Measurements from ENCODE around the gene PCED1A. TPM values are rescaled to one million over a fixed set of nuclear protein-coding genes. Genes with fewer than 3 reads are reported as not detected.

The PCED1A gene
- total RNA-seq, 2 experiments from 2014 or later: 44.6 to 44.8 TPM

DNA sequence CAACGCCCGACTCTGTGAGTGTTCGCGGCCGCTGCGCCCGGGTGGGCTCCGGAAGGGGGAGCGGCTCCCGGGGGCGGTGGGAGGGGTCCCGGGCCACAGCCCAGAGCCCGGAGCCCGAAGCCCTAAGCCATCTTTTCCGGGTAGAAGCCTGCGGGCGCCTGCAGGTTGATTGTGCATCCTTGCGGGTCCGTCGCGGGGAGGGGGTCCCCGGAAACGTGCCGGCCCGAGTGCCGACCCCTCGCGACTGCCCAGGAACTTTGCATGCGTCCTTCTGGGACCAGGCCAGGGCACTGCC, 33.2 kb upstream of the PCED1A start:
- peaks cover 49% of the 10 kb centered on the region for H3K4me1 Mint-ChIP-seq (ENCODE audit: low read depth)

DNA sequence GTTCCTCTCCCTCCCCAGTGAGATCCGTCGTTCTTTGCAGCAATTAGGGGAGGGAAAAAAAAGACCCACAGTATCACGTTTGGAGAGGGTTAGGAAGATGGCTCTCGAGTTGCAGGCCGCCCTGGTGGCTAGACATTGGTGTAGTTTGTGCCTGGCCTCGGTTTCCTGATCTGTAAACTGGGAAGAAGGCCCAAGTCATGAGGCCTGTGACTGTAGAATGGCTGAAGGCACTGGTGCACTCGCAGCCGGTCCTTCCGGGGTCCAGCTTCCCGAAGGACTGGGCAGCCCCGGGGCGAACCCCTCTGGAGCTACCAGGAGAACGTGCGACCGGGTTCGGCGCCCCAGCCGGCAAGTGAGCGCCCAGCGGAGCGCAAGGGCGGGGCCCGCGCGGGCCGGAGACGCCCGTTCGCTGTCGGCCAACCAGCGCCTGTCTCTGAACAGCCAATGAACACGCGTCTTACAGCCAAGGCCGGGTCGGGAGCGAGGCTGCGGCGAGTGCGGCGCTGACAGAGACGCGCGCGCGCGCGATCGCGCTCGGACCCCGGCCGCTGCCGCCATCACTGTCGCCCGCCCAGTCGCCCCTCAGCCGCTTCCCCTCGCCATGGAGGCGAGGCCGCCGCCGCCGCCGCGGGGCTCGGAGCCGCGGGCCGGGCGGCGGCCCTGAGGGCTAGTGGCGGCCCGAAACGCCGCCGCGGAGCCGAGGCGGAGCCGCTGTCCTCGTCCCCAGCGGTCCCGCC, 32.7 kb upstream of the PCED1A start, which contains the start of gene PTPRA:
PTPRA (plus strand) TSS at position 472 of the 737 bp plus-strand sequence. CDS start 90,797 bp downstream, outside the sequence.
- Mint-ChIP-seq H3K4me3 (peak within 1 kb of the TSS; percentile 89), H3K27me3 (ENCODE audit: low read depth) (no peaks in the 10 kb centered on the region), H3K36me3 (ENCODE audit: low read depth) (peaks cover 7% of the 10 kb centered on the region), H3K27ac (peak within 1 kb of the TSS; percentile 88), H3K4me1 (ENCODE audit: low read depth) (peaks cover 46% of the 10 kb centered on the region), H3K9me3 (no peaks in the 10 kb centered on the region)
- intact Hi-C loops (cut with micrococcal nuclease): loop anchor here (1.0 to 5.0 kb wide), 8 partner anchors 26 to 940 kb away; partner anchors contain the start of genes DDRGK1, FASTKD5, MRPS26 and PCED1A
- DNase-seq: peak; percentile 95
- CTCF ChIA-PET: interaction anchor here (1.0 to 1.5 kb wide), 3 partner anchors 35 to 128 kb away, joined by 3 to 6 read pairs (median 4); no protein-coding TSS in a partner anchor

More for the DNA sequence above, 33.2 kb upstream of the PCED1A start:
- peak overlapping the region; percentile 89 for H3K4me3 Mint-ChIP-seq
- no peaks in the 10 kb centered on the region for H3K27me3 Mint-ChIP-seq (ENCODE audit: low read depth)
- CTCF ChIA-PET: interaction anchor here (1.0 kb wide), 1 partner anchor 111 kb away, joined by 4 read pairs; no protein-coding TSS in a partner anchor
- peak overlapping the region; percentile 63 for H3K27ac Mint-ChIP-seq
- intact Hi-C loops (cut with micrococcal nuclease): loop anchor here (1.0 to 5.0 kb wide), 9 partner anchors 15 to 939 kb away; partner anchors contain the start of genes DDRGK1, FASTKD5, MRPS26 and PCED1A
- H3K36me3 Mint-ChIP-seq (ENCODE audit: low read depth): peaks cover 10% of the 10 kb centered on the region
- peak; percentile 50 for DNase-seq
- no peaks in the 10 kb centered on the region for H3K9me3 Mint-ChIP-seq

DNA sequence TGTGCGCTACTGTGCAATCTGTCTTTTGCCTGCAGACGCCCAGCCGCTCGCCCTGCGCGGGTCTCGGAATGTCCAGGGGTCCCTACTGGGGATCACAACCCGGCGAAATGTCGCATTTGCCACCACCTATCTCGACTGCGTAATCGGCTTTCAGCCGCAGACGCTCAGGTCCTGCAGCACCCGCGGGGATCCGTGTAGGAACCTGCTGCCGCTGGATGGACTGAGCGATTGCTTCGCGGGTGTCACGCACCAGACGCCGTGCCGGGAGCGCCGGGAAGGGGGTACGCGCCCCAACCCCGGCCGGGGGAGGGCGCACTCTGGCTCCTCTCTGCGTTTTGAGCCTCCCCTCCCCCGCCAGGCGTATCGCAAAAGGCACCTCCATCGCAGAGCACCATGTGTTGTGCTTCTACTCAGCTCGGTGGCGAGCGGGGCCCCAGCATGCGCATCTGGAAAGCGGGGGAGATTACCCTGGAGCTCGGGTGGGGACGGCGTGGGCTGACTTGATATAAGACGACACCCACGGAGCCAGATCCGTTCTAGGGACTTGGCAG, 32.1 kb upstream of the PCED1A start:
- peak; percentile 89 for DNase-seq
- peaks cover 51% of the 10 kb centered on the region for H3K4me1 Mint-ChIP-seq (ENCODE audit: low read depth)
- H3K27ac Mint-ChIP-seq: peak overlapping the region; percentile 88
- H3K4me3 Mint-ChIP-seq: peak overlapping the region; percentile 89
- no peaks in the 10 kb centered on the region for H3K27me3 Mint-ChIP-seq (ENCODE audit: low read depth)
- H3K36me3 Mint-ChIP-seq (ENCODE audit: low read depth): peaks cover 7% of the 10 kb centered on the region
- no peaks in the 10 kb centered on the region for H3K9me3 Mint-ChIP-seq
- CTCF ChIA-PET: interaction anchor here (1.0 to 1.5 kb wide), 3 partner anchors 34 to 129 kb away, joined by 3 to 6 read pairs (median 4); no protein-coding TSS in a partner anchor
- intact Hi-C loops (cut with micrococcal nuclease): loop anchor here (1.0 to 5.0 kb wide), 9 partner anchors 27 to 940 kb away; partner anchors contain the start of genes DDRGK1, FASTKD5, MRPS26 and PCED1A

DNA sequence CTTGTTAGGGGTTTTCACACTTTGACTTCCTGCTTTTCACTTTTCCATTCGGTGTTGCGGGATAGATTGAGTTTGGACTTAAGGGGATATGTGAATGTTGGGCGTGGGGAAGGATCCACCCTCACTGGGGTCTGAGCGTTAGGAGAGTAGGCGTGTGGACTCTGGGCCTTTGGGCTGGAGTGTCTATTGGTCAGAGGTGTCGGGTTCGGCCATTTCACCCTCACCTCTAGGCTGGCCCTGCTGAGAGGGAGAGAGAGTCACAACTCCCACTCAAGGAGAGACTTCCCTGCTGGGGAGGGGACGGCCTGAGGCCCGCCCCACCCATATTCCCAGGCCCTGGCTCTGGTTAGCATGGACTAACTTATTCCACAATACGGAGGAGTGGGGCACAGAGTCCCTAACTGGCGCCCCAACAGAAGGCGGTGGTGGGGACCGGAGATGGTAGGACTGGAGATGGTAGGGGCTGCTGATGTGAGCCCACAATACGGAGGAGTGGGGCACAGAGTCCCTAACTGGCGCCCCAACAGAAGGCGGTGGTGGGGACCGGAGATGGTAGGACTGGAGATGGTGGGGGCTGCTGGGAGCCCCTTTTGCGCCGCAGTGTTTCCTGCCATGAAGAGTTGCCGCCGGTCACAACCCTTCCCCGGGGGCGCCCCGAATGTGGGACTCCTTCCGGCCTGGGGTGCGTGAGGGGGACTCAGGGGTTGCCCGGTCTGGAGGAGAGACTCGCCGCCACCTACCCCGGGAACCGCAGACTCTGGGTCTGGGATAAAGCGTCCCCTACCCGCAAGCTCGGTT, 31.4 kb upstream of the PCED1A start:
- Mint-ChIP-seq H3K4me3 (peak overlapping the region; percentile 89), H3K27ac (no peak overlapping the region), H3K4me1 (ENCODE audit: low read depth) (peaks cover 54% of the 10 kb centered on the region), H3K27me3 (ENCODE audit: low read depth) (no peaks in the 10 kb centered on the region), H3K36me3 (ENCODE audit: low read depth) (peaks cover 5% of the 10 kb centered on the region), H3K9me3 (no peaks in the 10 kb centered on the region)
- DNase-seq: peak; percentile 49
- intact Hi-C loops (cut with micrococcal nuclease): loop anchor here (1.0 to 5.0 kb wide), 4 partner anchors 129 to 941 kb away; partner anchors contain the start of genes DDRGK1, FASTKD5 and UBOX5
- CTCF ChIA-PET: interaction anchor here (1.0 to 1.7 kb wide), 3 partner anchors 20 to 129 kb away, joined by 3 to 6 read pairs (median 4); no protein-coding TSS in a partner anchor

DNA sequence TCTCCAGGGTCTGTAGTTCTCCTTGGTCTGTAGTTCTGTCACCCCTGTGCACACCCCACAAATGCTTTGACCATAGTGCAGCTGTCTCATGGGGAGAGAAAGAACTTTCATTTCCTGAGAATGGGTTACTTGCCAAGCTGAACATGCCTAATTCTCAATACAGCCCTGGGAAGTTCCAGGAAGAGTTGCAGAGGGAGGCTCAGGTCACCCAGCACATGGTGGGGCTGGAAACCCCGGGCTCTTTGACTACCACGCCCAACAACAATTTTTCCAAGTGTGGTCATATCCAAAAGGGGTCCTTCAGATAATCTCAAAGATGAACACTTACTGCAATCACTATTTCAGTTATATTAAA, 30.6 kb upstream of the PCED1A start:
- no peaks in the 10 kb centered on the region for H3K9me3 Mint-ChIP-seq
- H3K27me3 Mint-ChIP-seq (ENCODE audit: low read depth): no peaks in the 10 kb centered on the region
- peaks cover 3% of the 10 kb centered on the region for H3K36me3 Mint-ChIP-seq (ENCODE audit: low read depth)
- H3K27ac Mint-ChIP-seq: no peak overlapping the region
- intact Hi-C loops (cut with micrococcal nuclease): loop anchor here (5.0 kb wide), 2 partner anchors 286 to 331 kb away; partner anchors contain the start of genes DDRGK1, FASTKD5 and UBOX5
- CTCF ChIA-PET: interaction anchor here (1.7 kb wide), 1 partner anchor 19 kb away, joined by 4 read pairs; no protein-coding TSS in a partner anchor
- no peak for DNase-seq
- peaks cover 50% of the 10 kb centered on the region for H3K4me1 Mint-ChIP-seq (ENCODE audit: low read depth)
- H3K4me3 Mint-ChIP-seq: no peak overlapping the region

DNA sequence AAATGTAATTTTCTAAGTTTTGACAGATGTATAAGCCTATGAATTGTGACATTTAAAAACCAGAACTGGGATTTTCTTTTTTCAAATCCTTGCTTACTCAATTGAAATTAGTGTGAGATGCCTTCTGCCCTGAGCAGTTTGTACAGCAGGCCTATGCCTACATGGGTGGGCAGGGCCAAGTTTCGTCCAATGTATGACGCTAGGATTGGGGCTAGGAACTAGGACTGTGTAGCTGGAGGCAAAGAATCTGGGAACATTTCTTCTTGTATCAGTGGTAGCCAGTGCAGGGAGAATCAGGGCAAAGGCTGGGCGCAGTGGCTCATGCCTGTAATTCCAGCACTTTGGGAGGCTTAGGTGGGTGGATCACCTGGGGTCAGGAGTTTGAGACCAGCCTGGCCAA, 28.9 kb upstream of the PCED1A start:
- no peak for DNase-seq
- CTCF ChIA-PET: interaction anchor here (1.4 kb wide), 1 partner anchor 131 kb away, joined by 4 read pairs; no protein-coding TSS in a partner anchor
- H3K27ac Mint-ChIP-seq: no peak overlapping the region
- peaks cover 11% of the 10 kb centered on the region for H3K36me3 Mint-ChIP-seq (ENCODE audit: low read depth)
- H3K27me3 Mint-ChIP-seq (ENCODE audit: low read depth): no peaks in the 10 kb centered on the region
- no peak overlapping the region for H3K4me3 Mint-ChIP-seq
- H3K4me1 Mint-ChIP-seq (ENCODE audit: low read depth): peaks cover 44% of the 10 kb centered on the region
- intact Hi-C loops (cut with micrococcal nuclease): no loop called here
- no peaks in the 10 kb centered on the region for H3K9me3 Mint-ChIP-seq

DNA sequence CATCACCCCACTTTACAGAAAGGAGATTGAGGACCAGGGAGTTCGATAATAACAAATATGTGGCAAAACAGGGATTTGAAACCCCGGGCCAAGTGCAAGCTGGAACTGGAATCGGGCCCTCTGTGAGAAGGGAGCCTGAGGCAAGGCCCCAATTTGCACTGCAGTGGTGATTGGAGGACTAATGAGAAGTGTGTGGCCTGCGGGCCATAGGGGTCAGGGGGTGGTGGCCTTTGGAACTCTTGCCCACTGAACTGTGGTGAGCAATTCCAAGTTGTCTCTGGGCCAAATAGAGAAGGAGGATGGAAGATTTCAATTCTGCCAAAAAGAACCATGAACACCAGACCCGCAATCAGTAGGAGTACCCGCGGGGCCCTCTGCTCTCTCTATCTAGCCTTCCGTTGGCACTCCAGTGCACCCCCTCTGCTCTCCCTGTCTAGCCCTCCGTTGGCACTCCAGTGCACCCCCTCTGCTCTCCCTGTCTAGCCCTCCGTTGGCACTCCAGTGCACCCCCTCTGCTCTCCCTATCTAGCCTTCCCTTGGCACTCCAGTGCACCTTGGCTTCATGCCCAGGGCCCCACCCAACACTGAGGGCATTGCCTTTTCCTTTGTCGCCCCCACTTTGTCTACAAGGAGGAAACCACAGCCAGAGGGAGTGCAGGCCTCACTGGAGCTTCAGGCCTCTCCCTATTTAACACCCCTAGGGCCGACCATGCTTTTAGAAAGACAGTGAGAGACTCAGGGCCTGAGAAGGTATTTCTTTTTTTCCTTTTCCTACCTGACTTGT, 26.8 kb upstream of the PCED1A start:
- H3K36me3 Mint-ChIP-seq (ENCODE audit: low read depth): peaks cover 13% of the 10 kb centered on the region
- no peak overlapping the region for H3K4me3 Mint-ChIP-seq
- H3K27ac Mint-ChIP-seq: no peak overlapping the region
- DNase-seq: no peak
- intact Hi-C loops (cut with micrococcal nuclease): no loop called here
- no peaks in the 10 kb centered on the region for H3K9me3 Mint-ChIP-seq
- no peaks in the 10 kb centered on the region for H3K27me3 Mint-ChIP-seq (ENCODE audit: low read depth)
- CTCF ChIA-PET: interaction anchor here (1.2 kb wide), 1 partner anchor 134 kb away, joined by 3 read pairs; no protein-coding TSS in a partner anchor
- peaks cover 40% of the 10 kb centered on the region for H3K4me1 Mint-ChIP-seq (ENCODE audit: low read depth)

DNA sequence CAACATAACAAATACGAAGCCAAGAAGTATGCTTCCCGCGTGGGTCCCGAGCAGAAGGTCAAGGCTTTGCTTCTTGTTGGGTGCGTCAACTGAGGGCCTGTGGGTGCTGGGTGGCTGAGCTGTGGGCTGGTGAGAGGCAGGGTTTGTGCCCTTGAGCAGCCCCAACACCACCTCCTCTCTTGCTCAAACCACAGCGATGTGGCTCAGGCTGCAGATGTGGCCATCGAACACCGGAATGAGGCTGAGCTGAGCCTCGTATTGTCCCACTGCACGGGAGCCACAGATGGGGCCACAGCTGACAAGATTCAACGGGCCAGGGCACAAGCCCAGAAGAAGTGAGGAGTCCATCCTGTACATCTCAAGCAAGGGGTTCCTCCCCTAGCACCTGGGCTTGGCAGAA, 25.8 kb upstream of the PCED1A start:
- Mint-ChIP-seq H3K36me3 (ENCODE audit: low read depth) (peaks cover 18% of the 10 kb centered on the region), H3K27ac (no peak overlapping the region), H3K4me1 (ENCODE audit: low read depth) (peaks cover 34% of the 10 kb centered on the region), H3K9me3 (no peaks in the 10 kb centered on the region), H3K4me3 (no peak overlapping the region), H3K27me3 (ENCODE audit: low read depth) (no peaks in the 10 kb centered on the region)
- CTCF ChIA-PET: interaction anchor here (0.5 to 0.7 kb wide), 3 partner anchors 94 to 209 kb away, joined by 4 read pairs; no protein-coding TSS in a partner anchor
- intact Hi-C loops (cut with micrococcal nuclease): no loop called here
- DNase-seq: no peak

DNA sequence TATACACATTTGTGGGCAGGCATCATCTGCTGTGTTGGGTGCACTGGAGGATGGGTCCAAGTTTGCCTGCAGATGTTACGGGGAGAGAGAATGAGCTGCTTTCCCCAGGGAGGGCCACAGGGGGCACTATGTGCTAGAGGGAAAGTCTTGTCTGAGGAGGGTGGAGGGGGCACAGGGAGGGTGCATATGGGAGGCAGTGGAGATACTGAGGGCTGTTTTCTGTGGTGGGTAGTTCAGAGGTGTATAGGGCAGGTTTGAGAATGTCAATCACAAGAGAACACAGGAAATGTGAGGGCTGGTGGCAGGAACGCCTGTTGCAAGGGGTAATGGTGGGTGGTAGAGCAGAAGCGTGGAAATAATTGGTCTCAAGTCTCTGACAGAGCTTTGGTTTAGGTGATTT, 25.2 kb upstream of the PCED1A start:
- Mint-ChIP-seq H3K27ac (peak overlapping the region; percentile 19), H3K27me3 (ENCODE audit: low read depth) (no peaks in the 10 kb centered on the region), H3K36me3 (ENCODE audit: low read depth) (peaks cover 22% of the 10 kb centered on the region), H3K9me3 (no peaks in the 10 kb centered on the region), H3K4me3 (no peak overlapping the region), H3K4me1 (ENCODE audit: low read depth) (peaks cover 29% of the 10 kb centered on the region)
- DNase-seq: no peak
- intact Hi-C loops (cut with micrococcal nuclease): no loop called here
- CTCF ChIA-PET: no interaction called here

DNA sequence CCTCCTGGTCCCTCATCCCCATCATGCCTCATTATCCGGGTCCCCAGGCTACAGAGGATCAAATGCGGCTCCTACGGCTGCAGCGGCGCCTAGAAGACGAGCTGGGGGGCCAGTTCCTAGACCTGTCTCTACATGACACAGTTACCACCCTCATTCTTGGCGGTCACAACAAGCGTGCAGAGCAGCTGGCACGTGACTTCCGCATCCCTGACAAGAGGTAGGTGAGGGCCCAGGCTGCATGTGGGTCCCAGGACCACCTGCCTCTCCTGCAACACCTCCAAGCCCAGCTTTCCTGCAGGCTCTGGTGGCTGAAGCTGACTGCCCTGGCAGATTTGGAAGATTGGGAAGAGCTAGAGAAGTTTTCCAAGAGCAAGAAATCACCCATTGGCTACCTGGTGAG, 24.6 kb upstream of the PCED1A start:
- H3K27me3 Mint-ChIP-seq (ENCODE audit: low read depth): no peaks in the 10 kb centered on the region
- peaks cover 24% of the 10 kb centered on the region for H3K4me1 Mint-ChIP-seq (ENCODE audit: low read depth)
- H3K27ac Mint-ChIP-seq: peak overlapping the region; percentile 19
- CTCF ChIA-PET: no interaction called here
- H3K36me3 Mint-ChIP-seq (ENCODE audit: low read depth): peaks cover 22% of the 10 kb centered on the region
- intact Hi-C loops (cut with micrococcal nuclease): no loop called here
- no peak overlapping the region for H3K4me3 Mint-ChIP-seq
- no peak for DNase-seq
- H3K9me3 Mint-ChIP-seq: no peaks in the 10 kb centered on the region

DNA sequence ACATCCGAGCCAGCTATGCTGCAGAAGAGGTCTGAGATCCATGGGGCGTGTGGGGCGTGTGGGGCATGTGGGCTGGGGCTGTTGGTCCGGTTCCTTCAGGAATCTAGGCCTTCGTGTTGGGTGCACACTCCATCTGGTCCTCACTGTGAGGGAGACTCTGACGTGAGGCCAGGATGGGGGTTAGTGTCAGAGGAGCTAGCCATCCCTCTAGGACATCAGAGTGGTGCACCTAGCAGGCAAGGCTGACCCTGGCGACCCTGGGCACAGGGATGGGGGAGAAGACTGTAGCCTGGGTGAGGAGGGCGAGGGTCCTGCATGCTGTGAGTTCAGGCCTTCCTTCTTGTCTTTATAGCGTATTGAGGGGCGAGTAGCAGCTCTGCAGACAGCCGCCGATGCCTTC, 24.2 kb upstream of the PCED1A start:
- intact Hi-C loops (cut with micrococcal nuclease): no loop called here
- CTCF ChIA-PET: interaction anchor here (0.9 kb wide), 1 partner anchor 33 kb away, joined by 4 read pairs; no protein-coding TSS in a partner anchor
- Mint-ChIP-seq H3K9me3 (no peaks in the 10 kb centered on the region), H3K4me1 (ENCODE audit: low read depth) (peaks cover 24% of the 10 kb centered on the region), H3K27me3 (ENCODE audit: low read depth) (no peaks in the 10 kb centered on the region), H3K4me3 (no peak overlapping the region), H3K36me3 (ENCODE audit: low read depth) (peaks cover 22% of the 10 kb centered on the region), H3K27ac (no peak overlapping the region)
- no peak for DNase-seq
